Activated T-helper 1 cell treated with anti-CD3 and anti-CD28 coated beads, Interleukin-2, amount 50 U/mL, for 16 hours (primary cell): ENCODE data around the gene ITGAE.
A peak's percentile ranks its signal among the peaks of the same experiment; 100 is the strongest.
"Not testable (repeated sequence)": the region's sequence is repeated elsewhere in the genome, so short reads cannot be mapped to it uniquely, and the experiment has no call there.

Experiments used
- DNase-seq, 2 donors: peaks; one replicate each; pipeline ENCODE4 v3.0.0-alpha.2; 2020; ENCODE audit warnings: low read depth in 1 of 2, low spot score in 1 of 2

ITGAE gene

GRCh38 chr17:3761918-3762380 is 39.0 kb downstream of the ITGAE start:
- no peak for DNase-seq

- no peak for DNase-seq
Observed at GRCh38 chr17:3761036-3761917, 39.7 kb downstream of the ITGAE start.

GRCh38 chr17:3759597-3760216 is 41.3 kb downstream of the ITGAE start:
- DNase-seq = no peak

- DNase-seq = no peak
Observed at GRCh38 chr17:3755335-3756030, 45.5 kb downstream of the ITGAE start.

DNA sequence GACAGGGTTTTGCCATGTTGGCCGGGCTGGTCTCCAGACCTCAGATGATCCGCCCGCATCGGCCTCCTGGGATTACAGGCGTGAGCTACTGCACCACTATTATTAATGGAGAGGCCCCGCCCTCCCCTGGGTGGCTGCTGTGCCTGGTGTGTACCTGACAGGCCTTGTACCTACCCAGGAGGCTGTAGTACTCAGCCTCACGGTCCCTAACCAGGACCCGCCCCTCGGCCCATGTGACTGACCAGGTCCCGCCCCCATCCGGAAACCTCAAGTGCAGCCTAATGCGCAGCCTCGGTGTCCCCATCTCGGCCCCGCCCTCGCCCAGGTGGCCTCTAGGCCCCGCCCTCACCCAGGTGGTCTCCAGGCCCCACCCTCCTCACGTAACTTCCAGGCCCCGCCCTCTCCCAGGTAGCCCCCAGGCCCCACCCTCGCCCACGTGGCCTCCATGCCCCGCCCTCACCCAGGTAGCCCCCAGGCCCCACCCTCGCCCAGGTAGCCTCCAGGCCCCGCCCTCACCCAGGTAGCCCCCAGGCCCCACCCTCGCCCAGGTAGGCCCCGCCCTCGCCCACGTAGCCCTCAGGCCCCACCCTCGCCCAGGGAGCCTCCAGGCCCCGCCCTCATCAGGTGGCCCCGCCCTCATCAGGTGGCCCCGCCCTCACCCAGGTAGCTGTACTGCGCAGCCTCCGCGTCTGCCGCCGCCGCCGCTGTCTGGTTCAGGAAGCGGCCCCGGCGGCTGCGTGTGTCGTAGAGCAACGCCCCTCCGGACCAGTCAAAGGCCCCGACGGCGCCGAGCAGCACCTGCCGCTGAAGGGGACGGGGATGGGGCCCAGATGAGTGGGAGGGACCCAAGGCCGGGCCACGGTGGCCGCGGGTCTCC is 46.3 kb downstream of the ITGAE start:
- DNase-seq = peak; percentile 63 to 66

DNA sequence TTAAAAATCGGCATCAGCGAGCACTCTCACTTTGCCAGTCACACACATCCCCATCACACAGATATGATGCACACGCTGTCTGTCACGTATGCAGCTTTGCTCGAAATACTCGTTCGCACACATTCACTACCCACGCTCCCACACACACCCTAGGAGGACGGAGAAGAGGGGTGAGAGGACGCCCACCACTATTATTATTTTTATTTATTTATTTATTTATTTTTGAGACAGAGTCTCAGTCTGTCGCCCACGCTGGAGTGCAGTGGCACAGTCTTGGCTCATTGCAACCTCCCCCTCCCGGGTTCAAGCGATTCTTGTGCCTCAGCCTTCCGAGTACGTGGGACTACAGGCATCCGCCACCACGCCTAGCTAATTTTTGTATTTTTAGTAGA is 46.9 kb downstream of the ITGAE start:
- DNase-seq = no peak

- no peak for DNase-seq
Observed at GRCh38 chr17:3753624-3754023, 47.4 kb downstream of the ITGAE start.

- DNase-seq = no peak
Observed at GRCh38 chr17:3751836-3752235, 49.2 kb downstream of the ITGAE start.

GRCh38 chr17:3750926-3751325 is 50.1 kb downstream of the ITGAE start:
- DNase-seq = peak in 1 of 2 donors; percentile 23

- DNase-seq = no peak
Observed at GRCh38 chr17:3750296-3750695, 50.7 kb downstream of the ITGAE start.

GRCh38 chr17:3748576-3748975 is 52.4 kb downstream of the ITGAE start:
- no peak for DNase-seq

DNA sequence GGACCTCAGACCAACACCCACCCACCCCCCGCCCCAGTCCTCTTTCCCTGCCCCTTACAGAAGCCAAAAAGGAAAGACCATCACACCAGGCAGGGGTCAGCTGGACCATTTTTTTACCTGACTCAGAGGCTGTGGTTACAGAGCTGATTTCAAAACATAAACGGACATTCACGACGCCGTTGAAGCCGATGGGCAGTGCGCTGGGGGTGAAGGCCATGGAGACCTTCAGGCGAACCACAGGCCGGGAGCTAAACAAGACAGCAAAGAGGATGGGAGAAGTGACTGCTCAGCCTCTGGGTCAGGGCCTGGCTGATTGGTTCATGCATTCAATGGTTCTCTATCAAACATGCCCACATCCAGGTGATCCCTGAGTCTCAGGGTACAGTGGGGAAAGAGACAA is 53.2 kb downstream of the ITGAE start:
- no peak for DNase-seq

- DNase-seq = no peak
Observed at GRCh38 chr17:3745071-3745470, 55.9 kb downstream of the ITGAE start.

GRCh38 chr17:3744014-3744413 is 57.0 kb downstream of the ITGAE start:
- no peak for DNase-seq

- DNase-seq = no peak
Observed at GRCh38 chr17:3740611-3741073, 60.3 kb downstream of the ITGAE start.

- no peak for DNase-seq
Observed at GRCh38 chr17:3739422-3740124, 61.4 kb downstream of the ITGAE start.

DNA sequence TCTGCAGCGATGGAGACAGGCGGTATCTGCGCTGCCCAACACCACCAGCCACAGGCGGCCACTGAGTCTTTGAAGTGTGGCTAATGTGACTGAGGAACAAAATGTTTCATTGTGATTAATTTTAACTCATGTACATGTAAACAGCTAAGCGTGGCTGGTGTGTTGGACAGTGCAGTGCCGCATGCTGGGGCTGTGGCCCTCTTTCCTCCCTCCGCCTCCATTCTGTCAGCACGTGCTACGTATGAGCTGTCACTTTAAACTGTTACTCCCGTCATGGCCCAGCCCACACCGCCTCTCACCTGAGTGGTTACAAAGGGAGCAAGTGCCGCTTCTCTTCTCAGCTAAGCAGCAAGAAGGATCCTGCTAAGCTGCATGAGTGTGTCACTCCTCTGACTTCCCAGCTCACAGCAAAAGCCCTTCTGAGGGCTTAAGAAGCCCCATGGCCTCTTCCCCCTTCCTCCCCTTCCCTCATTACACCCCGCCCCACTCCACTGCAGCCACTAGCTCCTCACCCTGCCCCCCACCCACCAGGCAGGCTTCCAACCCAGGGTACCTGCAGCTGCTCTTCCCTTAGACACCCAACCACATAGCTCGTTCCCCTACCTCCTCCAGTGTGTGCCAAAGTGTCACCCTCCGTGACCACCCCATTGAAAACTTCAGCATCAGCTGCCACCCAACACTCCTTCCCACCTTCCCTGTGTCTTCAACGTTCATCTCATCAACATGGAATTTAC is 62.3 kb downstream of the ITGAE start:
- peak; percentile 46 to 49 for DNase-seq

DNA sequence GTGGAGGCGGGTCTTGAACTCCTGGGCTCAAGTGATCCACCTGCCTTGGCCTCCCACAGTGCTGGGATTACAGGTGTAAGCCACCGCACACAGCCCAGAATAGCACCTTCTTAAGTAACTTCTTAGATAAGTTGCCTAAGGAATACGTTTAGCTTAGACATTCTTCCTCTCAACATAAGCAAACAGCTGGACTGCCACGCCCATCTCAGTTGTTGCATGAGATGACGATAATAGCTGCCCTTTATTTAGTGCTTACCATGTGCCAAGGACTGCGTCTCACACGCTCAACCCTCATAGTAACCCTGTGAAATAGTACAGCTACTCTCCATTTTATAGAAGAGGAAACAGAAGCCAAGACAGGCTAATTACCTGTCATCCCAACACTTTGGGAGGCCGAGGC is 65.5 kb downstream of the ITGAE start:
- DNase-seq = no peak

DNA sequence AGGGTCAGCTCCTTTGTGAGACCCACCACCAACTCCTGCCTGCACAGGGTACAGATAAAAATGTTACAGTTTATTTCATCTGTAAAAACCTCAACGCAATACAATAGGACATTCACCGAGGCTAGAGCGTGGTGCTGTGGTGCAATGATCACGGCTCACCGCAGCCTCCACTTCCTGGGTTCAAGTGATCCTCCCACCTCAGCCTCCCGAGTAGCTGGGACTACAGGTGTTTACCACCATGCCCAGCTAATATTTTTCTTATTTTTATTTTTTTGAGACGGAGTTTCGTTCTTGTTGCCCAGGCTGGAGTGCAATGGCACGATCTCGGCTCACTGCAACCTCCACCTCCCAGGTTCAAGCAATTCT is 66.1 kb downstream of the ITGAE start:
- not testable (repeated sequence) for DNase-seq

- no peak for DNase-seq
Observed at GRCh38 chr17:3732210-3732621, 68.8 kb downstream of the ITGAE start.
